Stomach (tissue), 9 donors: ENCODE results near the gene HAL. TPM values are rescaled to one million over a fixed set of nuclear protein-coding genes. Genes with fewer than 3 reads are reported as not detected.

Source experiments
- DNase-seq, 2 donors: peaks; one replicate each; pipeline versions ENCODE4 v3.0.0 to v3.0.0-alpha.2; 2013 to 2019
- H3K27ac ChIP-seq, 5 donors: fragments of 200-600 bp in 4 of 5; sonication (generic) in 4 of 5; one replicate each; pipeline ENCODE4 v1.5.1; 2013 to 2019; ENCODE audit warnings: mild to moderate bottlenecking in 1 of 5, moderate library complexity in 1 of 5
- H3K27me3 ChIP-seq, 3 donors: fragments of 200-600 bp; sonication (generic); one replicate each; pipeline ENCODE4 v1.5.1; 2017 to 2019; ENCODE audit warnings: mixed run types in 1 of 3
- H3K36me3 ChIP-seq, 4 donors: fragments of 200-600 bp; sonication (generic); 1 replicate in 3 of 4; 2 replicates in 1 of 4; pipeline ENCODE4 v1.5.1; 2016 to 2019
- H3K4me1 ChIP-seq, 4 donors: fragments of 200-600 bp; sonication (generic); one replicate each; pipeline ENCODE4 v1.5.1; 2016 to 2019
- H3K4me3 ChIP-seq, 4 donors: fragments of 200-600 bp; sonication (generic) in 3 of 4; one replicate each; pipeline ENCODE4 v1.5.1; 2016 to 2019; ENCODE audit warnings: mild to moderate bottlenecking in 1 of 4
- H3K9me3 ChIP-seq, 4 donors: fragments of 200-600 bp; sonication (generic); one replicate each; pipeline ENCODE4 v1.5.1; 2016 to 2019
- CTCF ChIP-seq, 7 experiments: fragments of 450-650 bp in 4 of 7; fragments of 200-600 bp in 3 of 7; sonication (generic) in 3 of 7; IDR thresholded peaks; one replicate each; pipeline ENCODE4 v1.5.1; 2016 to 2019; ENCODE audit warnings: antibody characterized with exemption in 7 of 7, control low read depth in 2 of 7, mild to moderate bottlenecking in 1 of 7
- EP300 ChIP-seq: sonication (generic); formaldehyde crosslinking; IDR thresholded peaks from one replicate; pipeline ENCODE4 v1.6.1; 2017; ENCODE audit warnings: antibody characterized with exemption
- POLR2A ChIP-seq, 4 donors: fragments of 450-650 bp; IDR thresholded peaks; one replicate each; pipeline ENCODE4 v1.6.1; 2016; ENCODE audit warnings: antibody characterized with exemption in 4 of 4, control low read depth in 2 of 4, mild to moderate bottlenecking in 1 of 4, moderate library complexity in 1 of 4
- POLR2AphosphoS5 ChIP-seq, 3 donors: sonication (generic); formaldehyde crosslinking; IDR thresholded peaks; one replicate each; pipeline ENCODE4 v1.6.1; 2016; ENCODE audit warnings: antibody characterized with exemption in 3 of 3
- WGBS, 5 donors: extraction: QIAGEN DNeasy Blood & Tissue Kit in 3 of 5; methylation state at CpG; one replicate each; pipeline versions ENCODE4 v1.1.5 to v1.1.7; 2013 to 2018; 5-methylcytosine and 5-hydroxymethylcytosine counted together
- intact Hi-C: fragments of 100-400 bp; cut with DNase I; formaldehyde crosslinking; loops from one replicate; pipeline ENCODE4 v1.15.1; 2023; ENCODE audit warnings: low total_unique reads
- polyA plus RNA-seq, 3 donors: library from polyadenylated mRNA; stranded (reverse); fragments of 200-250 nt; gene quantifications; one replicate each; pipeline ENCODE4 v1.2.3, GENCODE V29; 2013
- total RNA-seq, 5 donors: library from RNA; depleted of rRNA; stranded (reverse); fragments of >200 nt; gene quantifications; one replicate each; pipeline versions ENCODE4 v1.1.0 to v1.2.3, GENCODE V29; 2014 to 2016
- donor health status: healthy with polysubstance abuse.
- donor health status: Bipolar disorder and iron deficiency.
- donor health status: healthy.

Gene HAL
- total and polyA plus RNA-seq, 8 donors = 0.23 to 85.8 (median 1.8) TPM; not detected in 4

GRCh38 chr12:95986635-95987570, 9.2 kb downstream of the HAL start:
- TF ChIP-seq EP300 (no peak), CTCF (IDR thresholded peaks at IDR 0.05) (no peak), POLR2AphosphoS5 (IDR thresholded peaks at IDR 0.05) (no peak), POLR2A (IDR thresholded peaks at IDR 0.05) (no peak)
- no peaks in the 10 kb centered on the region for H3K36me3 ChIP-seq
- H3K27ac ChIP-seq = no peak overlapping the region
- no peaks in the 10 kb centered on the region for H3K27me3 ChIP-seq
- 74 to 83% (median 81%) methylated on average over 14 of the region's 14 CpGs for WGBS, 5 donors
- intact Hi-C loops = no loop called here
- no peaks in the 10 kb centered on the region for H3K4me1 ChIP-seq
- H3K4me3 ChIP-seq = no peak overlapping the region
- no peaks in the 10 kb centered on the region for H3K9me3 ChIP-seq
- no peak for DNase-seq

GRCh38 chr12:95984682-95985081, 11.5 kb downstream of the HAL start:
- no peak for DNase-seq
- Histone ChIP-seq H3K4me1 (no peaks in the 10 kb centered on the region), H3K27me3 (no peaks in the 10 kb centered on the region), H3K9me3 (no peaks in the 10 kb centered on the region), H3K4me3 (no peak overlapping the region), H3K36me3 (no peaks in the 10 kb centered on the region), H3K27ac (no peak overlapping the region)
- TF ChIP-seq POLR2AphosphoS5 (IDR thresholded peaks at IDR 0.05) (no peak), POLR2A (IDR thresholded peaks at IDR 0.05) (no peak), EP300 (no peak), CTCF (IDR thresholded peaks at IDR 0.05) (no peak)
- 83 to 97% (median 87%) methylated on average over 1 of the region's 1 CpG for WGBS, 5 donors
- intact Hi-C loops = no loop called here

- Histone ChIP-seq H3K4me3 (no peak overlapping the region), H3K27ac (no peak overlapping the region), H3K9me3 (no peaks in the 10 kb centered on the region), H3K4me1 (no peaks in the 10 kb centered on the region), H3K36me3 (no peaks in the 10 kb centered on the region), H3K27me3 (no peaks in the 10 kb centered on the region)
- WGBS, 5 donors = 58 to 90% (median 80%) methylated on average over 1 of the region's 1 CpG
- intact Hi-C loops = no loop called here
- TF ChIP-seq EP300 = no peak
- no peak for TF ChIP-seq POLR2AphosphoS5 (IDR thresholded peaks at IDR 0.05)
- TF ChIP-seq CTCF (IDR thresholded peaks at IDR 0.05) = no peak
- no peak for TF ChIP-seq POLR2A (IDR thresholded peaks at IDR 0.05)
- no peak for DNase-seq
Measured at GRCh38 chr12:95982602-95983001, 13.5 kb downstream of the HAL start.

GRCh38 chr12:95980437-95980836, 15.7 kb downstream of the HAL start:
- 88 to 95% (median 92%) methylated on average over 5 of the region's 5 CpGs for WGBS, 5 donors

More at GRCh38 chr12:95980437-95980836, 15.7 kb downstream of the HAL start:
- H3K27ac ChIP-seq = no peak overlapping the region
- no peaks in the 10 kb centered on the region for H3K9me3 ChIP-seq
- H3K27me3 ChIP-seq = no peaks in the 10 kb centered on the region
- DNase-seq = no peak
- TF ChIP-seq EP300 (no peak), POLR2A (IDR thresholded peaks at IDR 0.05) (no peak), CTCF (IDR thresholded peaks at IDR 0.05) (no peak), POLR2AphosphoS5 (IDR thresholded peaks at IDR 0.05) (no peak)
- no peaks in the 10 kb centered on the region for H3K36me3 ChIP-seq
- H3K4me3 ChIP-seq = no peak overlapping the region
- H3K4me1 ChIP-seq = no peaks in the 10 kb centered on the region
- intact Hi-C loops = no loop called here
